MCF 10A (cell line): ENCODE measurements around the gene KANK4. TPM values are rescaled to one million over a fixed set of nuclear protein-coding genes. Genes with fewer than 3 reads are reported as not detected.

Experiments
- BruUV-seq: library from RNA; stranded (reverse); fragments of 400-500 nt; replicated peaks from 2 replicates; lab custom pipeline; 2021; lab: Mats Ljungman, UMichigan
- CTCF ChIA-PET: fragments of 300-600 bp; sonication (Branson Sonifier 250); formaldehyde crosslinking; extraction: SDS; loops from one replicate; lab custom pipeline; 2021; ENCODE audit warnings: antibody characterized with exemption, inconsistent platforms; lab: Yijun Ruan, JAX
- POLR2A ChIA-PET: fragments of 300-600, 350-650 bp; sonication (Branson Sonifier 250); formaldehyde crosslinking; extraction: SDS; loops from one replicate; lab custom pipeline; 2020; ENCODE audit warnings: antibody characterized with exemption, inconsistent platforms; lab: Yijun Ruan, JAX
- DNase-seq: peaks from one replicate; pipeline ENCODE4 v3.0.0-alpha.2; 2018; ENCODE audit not compliant: unreplicated experiment
- H3K27ac Mint-ChIP-seq: one replicate; pipeline ENCODE4 v1.8.0; 2022; ENCODE audit warnings: mild to moderate bottlenecking, low read depth, mixed read lengths; ENCODE audit not compliant: unreplicated experiment
- H3K27me3 Mint-ChIP-seq: one replicate; pipeline ENCODE4 v1.8.0; 2022; ENCODE audit warnings: mixed read lengths; ENCODE audit not compliant: insufficient read depth, unreplicated experiment
- H3K36me3 Mint-ChIP-seq: one replicate; pipeline ENCODE4 v1.8.0; 2022; ENCODE audit warnings: mild to moderate bottlenecking, moderate library complexity, mixed read lengths; ENCODE audit not compliant: insufficient read depth, unreplicated experiment
- H3K4me1 Mint-ChIP-seq: one replicate; pipeline ENCODE4 v1.8.0; 2022; ENCODE audit warnings: mixed read lengths; ENCODE audit not compliant: insufficient read depth, unreplicated experiment
- H3K4me3 Mint-ChIP-seq: one replicate; pipeline ENCODE4 v1.8.0; 2022; ENCODE audit warnings: mild to moderate bottlenecking, moderate library complexity, mixed read lengths; ENCODE audit not compliant: unreplicated experiment
- H3K9me3 Mint-ChIP-seq: one replicate; pipeline ENCODE4 v1.8.0; 2022; ENCODE audit warnings: mixed read lengths; ENCODE audit not compliant: unreplicated experiment
- intact Hi-C: fragments of 100-400 bp; cut with micrococcal nuclease; formaldehyde crosslinking; loops from 2 replicates; pipeline ENCODE4 v1.14.1; 2022
- total RNA-seq: library from RNA; stranded (reverse); gene quantifications from 2 replicates; pipeline ENCODE4 v1.2.3, GENCODE V29; 2022
- TF ChIP-seq, protein P1 (sequence below): fragments of 200-600 bp; IDR thresholded peaks from one replicate; pipeline ENCODE4 v1.8.0; 2022; ENCODE audit warnings: antibody characterized with exemption, mild to moderate bottlenecking; ENCODE audit not compliant: unreplicated experiment

KANK4 gene
- total RNA-seq, 1 experiment from 2014 or later = 0.51 TPM

DNA sequence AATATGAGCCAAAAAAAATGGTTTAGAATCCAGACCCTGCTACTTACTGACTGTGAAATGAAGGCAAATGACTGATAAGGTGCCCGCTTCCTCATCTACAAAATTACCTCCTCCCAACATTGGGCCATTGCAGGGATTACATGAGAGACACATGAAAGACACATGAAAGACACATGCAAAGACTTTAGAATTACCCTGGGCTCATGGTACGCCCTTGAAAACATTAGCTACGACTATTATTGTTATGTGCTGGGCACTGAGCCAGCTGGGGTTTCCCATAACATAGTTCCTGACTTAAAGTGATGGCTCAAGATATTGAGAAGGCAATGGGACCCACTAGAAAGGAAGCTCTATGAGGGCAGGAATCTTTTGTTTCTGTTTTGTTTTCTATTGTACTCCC lies 43.7 kb upstream of the KANK4 start:
- no peaks in the 10 kb centered on the region for H3K9me3 Mint-ChIP-seq
- BruUV-seq = no TSS peak
- H3K36me3 Mint-ChIP-seq = no peaks in the 10 kb centered on the region
- intact Hi-C loops = no loop called here
- ChIA-PET POLR2A (no interaction called here), CTCF (interaction anchor here (1.1 kb wide), 1 partner anchor 8 kb away, joined by 5 read pairs; no protein-coding TSS in a partner anchor)
- H3K4me3 Mint-ChIP-seq = no peak overlapping the region
- H3K27me3 Mint-ChIP-seq = no peaks in the 10 kb centered on the region
- H3K4me1 Mint-ChIP-seq = no peaks in the 10 kb centered on the region
- TF ChIP-seq, protein P1, sequence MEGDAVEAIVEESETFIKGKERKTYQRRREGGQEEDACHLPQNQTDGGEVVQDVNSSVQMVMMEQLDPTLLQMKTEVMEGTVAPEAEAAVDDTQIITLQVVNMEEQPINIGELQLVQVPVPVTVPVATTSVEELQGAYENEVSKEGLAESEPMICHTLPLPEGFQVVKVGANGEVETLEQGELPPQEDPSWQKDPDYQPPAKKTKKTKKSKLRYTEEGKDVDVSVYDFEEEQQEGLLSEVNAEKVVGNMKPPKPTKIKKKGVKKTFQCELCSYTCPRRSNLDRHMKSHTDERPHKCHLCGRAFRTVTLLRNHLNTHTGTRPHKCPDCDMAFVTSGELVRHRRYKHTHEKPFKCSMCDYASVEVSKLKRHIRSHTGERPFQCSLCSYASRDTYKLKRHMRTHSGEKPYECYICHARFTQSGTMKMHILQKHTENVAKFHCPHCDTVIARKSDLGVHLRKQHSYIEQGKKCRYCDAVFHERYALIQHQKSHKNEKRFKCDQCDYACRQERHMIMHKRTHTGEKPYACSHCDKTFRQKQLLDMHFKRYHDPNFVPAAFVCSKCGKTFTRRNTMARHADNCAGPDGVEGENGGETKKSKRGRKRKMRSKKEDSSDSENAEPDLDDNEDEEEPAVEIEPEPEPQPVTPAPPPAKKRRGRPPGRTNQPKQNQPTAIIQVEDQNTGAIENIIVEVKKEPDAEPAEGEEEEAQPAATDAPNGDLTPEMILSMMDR = no peak
- H3K27ac Mint-ChIP-seq = no peak overlapping the region
- DNase-seq = no peak

DNA sequence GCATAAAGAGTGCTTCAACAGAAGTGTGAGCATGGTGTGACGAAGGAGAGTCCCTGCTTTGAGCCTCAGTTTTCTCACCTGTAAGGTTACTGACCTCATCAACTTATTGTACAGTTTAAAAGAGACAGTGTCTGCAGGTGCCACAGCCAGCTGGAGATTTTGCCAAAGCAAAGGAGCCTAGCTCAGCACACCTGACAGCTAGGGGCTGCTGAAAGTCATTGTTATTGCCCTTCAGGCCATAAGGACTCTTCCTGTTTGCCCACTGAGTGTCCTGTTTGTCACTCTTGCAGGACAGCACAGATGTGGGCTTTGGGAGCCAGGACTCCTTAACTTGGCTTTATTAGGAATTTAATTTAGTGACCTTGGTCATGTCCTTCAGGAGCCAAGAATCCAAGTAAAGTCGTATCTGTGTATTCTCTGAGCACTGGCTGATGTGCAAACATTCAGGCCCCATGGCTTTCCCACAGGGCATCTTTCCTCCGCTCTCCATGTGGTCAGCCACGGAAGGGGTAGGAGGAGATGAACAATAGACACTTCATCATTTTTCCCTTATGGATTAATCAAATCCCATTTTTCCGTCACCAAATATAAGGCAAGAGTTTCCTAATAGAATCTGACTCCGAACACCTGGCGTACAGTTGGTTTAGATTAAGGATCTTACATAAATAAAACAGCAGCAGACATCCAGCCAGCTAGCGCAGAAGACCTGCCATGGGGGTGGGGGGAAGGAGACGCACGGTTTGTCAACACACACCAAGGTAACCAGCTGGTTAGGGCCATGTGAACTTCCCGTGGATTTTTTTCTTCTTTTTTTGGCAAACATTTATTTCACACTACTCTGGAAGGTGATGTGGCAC lies 43.1 kb upstream of the KANK4 start:
- Mint-ChIP-seq H3K9me3 (no peaks in the 10 kb centered on the region), H3K36me3 (no peaks in the 10 kb centered on the region), H3K4me1 (no peaks in the 10 kb centered on the region), H3K4me3 (no peak overlapping the region), H3K27ac (no peak overlapping the region), H3K27me3 (no peaks in the 10 kb centered on the region)
- TF ChIP-seq, protein P1 = no peak
- ChIA-PET CTCF (interaction anchor here (1.1 kb wide), 1 partner anchor 9 kb away, joined by 5 read pairs; no protein-coding TSS in a partner anchor), POLR2A (no interaction called here)
- DNase-seq = no peak
- intact Hi-C loops = no loop called here
- no TSS peak for BruUV-seq

DNA sequence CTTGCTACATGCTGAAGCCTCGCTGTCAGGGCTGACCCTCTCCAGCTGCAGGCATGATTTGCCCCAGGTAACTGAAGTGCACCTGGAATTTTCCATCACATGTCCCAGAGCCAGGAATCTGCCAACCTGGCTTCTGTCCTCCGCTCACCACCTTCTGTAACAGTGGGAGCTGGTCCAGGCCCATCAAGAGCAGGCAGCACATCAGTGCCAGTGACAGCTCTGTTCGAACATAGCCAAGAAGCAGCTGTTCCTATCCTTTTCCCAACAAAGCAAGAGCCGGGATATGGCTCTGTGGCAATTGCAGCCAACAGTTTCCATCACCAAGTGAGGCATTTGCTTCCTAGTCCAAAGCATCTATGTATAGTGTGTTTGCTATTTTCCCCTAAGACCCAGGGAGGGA lies 42.2 kb upstream of the KANK4 start:
- Mint-ChIP-seq H3K27me3 (no peaks in the 10 kb centered on the region), H3K4me3 (no peak overlapping the region), H3K36me3 (no peaks in the 10 kb centered on the region), H3K27ac (no peak overlapping the region), H3K4me1 (peaks cover 4% of the 10 kb centered on the region), H3K9me3 (no peaks in the 10 kb centered on the region)
- TF ChIP-seq, protein P1 = no peak
- intact Hi-C loops = no loop called here
- ChIA-PET POLR2A (no interaction called here), CTCF (no interaction called here)
- no peak for DNase-seq
- no TSS peak for BruUV-seq

DNA sequence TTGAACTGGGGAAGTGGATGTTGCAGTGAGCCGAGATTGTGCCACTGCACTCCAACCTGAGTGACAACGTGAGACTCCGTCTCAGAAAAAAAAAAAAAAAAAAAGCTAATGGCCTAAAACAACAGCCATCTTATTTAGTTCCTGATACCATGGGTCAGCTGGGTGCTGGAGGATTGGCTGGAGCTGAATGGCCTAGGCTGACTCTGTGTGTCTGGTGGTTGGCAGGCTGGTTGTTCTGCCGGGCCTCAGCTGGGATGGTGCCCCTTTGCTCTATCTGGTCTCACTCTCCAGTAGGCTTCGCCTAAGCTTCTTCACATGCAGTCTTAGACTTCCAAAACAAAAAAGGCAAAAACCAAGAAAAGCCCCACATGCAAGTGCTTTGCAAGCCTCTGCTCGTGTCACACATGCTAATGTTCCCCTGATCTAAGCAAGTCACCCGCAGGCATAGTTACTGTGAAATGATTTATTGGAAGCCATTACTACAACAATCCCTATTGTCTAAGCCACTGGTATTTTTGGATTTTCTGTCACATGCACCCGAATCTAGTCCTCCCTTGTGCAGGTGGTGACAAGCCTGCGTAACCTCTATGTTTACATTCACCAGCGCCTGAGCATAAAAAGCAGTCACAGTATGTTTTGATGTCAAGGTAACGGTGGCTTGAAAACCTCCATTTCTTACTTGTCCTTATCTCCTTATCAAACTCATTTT lies 39.6 kb upstream of the KANK4 start:
- no peak for DNase-seq
- no peak overlapping the region for H3K4me3 Mint-ChIP-seq
- H3K36me3 Mint-ChIP-seq = peaks cover 5% of the 10 kb centered on the region
- peaks cover 6% of the 10 kb centered on the region for H3K4me1 Mint-ChIP-seq
- ChIA-PET CTCF (interaction anchor here (0.6 to 0.7 kb wide), 3 partner anchors 74 to 621 kb away, joined by 3 read pairs; no protein-coding TSS in a partner anchor), POLR2A (interaction anchor here (0.9 kb wide), 2 partner anchors 16 to 78 kb away, joined by 3 read pairs; partner anchors contain the start of gene USP1)
- H3K27ac Mint-ChIP-seq = no peak overlapping the region
- intact Hi-C loops = no loop called here
- no peaks in the 10 kb centered on the region for H3K27me3 Mint-ChIP-seq
- no TSS peak for BruUV-seq
- H3K9me3 Mint-ChIP-seq = no peaks in the 10 kb centered on the region
- TF ChIP-seq, protein P1 = no peak
